GDM1 (cell line): Measurements from ENCODE around the gene C16orf46.
A peak's percentile ranks its signal among the peaks of the same experiment; 100 is the strongest.
"Not testable (repeated sequence)": the region's sequence is repeated elsewhere in the genome, so short reads cannot be mapped to it uniquely, and the experiment has no call there.

ENCODE experiments used
- DNase-seq: peaks from one replicate; lab custom pipeline; 2025; lab: John Stamatoyannopoulos, UW

The C16orf46 gene, protein sequence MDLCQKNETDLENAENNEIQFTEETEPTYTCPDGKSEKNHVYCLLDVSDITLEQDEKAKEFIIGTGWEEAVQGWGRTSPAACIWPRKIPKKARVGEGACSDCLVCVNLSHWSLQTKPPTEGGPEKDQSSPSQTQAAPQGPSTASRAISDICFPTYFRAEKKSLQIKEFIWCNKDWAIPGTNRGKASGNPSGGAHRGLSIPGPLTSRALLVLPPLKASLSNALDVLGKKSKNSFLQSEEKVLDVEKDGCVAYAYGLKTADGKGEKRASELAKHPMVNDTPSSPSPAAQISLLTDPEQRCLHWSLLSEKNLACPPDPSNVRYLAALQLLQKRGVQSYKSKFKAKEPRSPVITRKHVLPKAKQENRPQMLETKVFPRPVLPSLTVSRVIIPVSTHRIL

GRCh38 chr16:81077076-81077940, at the start of gene C16orf46:
C16orf46 (minus strand) TSS chr16:81077238; CDS start chr16:81063955, 13,283 bp downstream.
- peak; percentile 74 for DNase-seq

DNA sequence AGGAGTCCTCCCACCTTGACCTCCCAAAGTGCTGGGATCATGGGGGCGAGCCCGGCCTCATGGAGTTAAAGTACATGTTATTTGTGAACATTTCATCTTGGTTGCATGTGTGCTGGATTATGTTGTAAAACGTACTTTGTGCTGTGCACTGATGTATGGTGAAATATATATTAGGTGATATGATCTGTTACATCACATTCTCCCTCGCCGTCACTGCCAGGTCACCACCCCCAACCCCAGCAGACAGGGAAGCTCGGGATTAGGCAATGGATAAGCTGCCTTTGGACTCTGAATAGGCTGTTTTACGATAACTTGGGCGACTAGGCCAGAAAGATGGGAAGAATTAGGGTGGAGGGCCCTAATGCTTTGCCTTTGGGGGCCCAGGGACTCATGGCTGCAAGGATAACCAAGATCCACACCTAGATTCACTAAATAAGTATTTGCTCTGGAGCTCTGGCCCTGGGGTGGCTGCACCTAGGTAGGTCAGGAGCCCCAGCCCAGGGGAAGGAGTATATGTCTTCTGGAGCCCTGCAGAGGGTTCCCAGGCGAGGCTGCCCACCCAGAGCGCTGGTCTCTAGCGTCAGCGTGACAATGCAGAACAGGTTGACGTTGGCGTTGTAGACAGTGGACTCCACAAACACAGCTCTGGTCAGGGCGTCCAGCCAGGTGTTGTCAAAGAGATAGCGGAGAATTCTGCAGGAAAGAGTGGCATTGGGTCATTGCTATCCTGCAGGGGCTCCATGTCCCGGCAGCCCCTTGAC, 46.2 kb upstream of the C16orf46 start:
- DNase-seq, result no peak

DNA sequence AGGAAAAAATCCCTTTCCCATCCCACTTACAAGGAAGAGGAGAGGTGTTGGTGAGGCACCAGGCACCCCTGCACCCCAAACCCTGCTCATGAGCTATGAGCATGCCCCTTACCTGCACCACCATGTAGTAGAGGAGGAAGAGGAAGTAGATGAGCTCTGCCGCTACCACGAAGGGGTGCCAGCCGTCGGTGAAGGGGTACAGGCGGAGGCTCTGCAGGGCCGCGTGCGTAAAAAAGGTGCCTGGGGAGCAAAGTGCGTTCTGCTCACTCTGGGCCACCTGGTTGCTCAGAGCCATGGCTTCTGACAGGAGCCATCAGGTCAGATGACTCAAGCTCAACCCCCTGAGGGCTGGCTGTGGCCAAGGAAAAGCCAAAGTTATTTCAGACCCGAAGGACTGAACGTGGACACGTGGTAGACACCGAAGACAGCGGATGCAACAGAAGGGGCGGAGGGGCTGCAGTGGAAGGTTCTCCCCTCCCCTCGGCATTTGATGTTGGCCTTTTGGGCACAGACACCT, 44.5 kb upstream of the C16orf46 start:
- no peak for DNase-seq

DNA sequence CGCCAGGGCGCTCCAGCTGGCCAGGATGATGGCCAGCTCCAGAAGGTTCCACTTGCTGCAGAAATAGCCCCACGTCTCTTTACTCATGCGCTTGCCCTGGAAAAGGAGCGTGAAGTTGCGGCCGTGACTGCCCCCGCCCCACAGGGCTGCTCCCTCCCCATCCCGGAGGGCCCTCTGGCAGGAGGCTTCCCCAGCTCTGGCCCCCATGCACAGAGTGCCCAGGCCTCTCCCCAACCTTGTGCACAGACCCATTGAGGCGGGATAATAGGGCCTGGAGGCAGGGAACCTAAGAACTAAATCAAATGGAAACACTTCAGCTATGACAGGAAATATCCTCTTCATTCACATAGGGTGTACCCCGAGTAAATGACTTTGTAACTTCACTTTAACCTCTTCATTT, 40.4 kb upstream of the C16orf46 start:
- no peak for DNase-seq

DNA sequence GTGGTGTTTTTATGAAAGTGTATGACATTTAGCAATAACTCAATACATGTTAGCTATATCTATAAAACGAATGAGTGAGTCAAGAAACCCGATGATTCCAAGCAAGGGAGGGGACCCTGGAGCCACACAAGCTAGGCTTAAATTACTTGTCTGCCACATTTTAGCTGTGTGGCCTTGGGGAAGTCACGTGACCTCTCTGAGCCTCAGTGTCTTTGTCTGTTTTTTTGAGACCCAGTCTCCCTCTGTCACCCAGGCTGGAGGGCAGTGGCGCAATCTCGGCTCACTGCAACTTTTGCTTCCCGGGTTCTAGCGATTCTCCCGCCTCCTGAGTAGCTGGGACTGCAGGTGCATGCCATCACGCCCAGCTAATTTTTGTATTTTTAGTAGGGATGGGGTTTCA, 39.2 kb upstream of the C16orf46 start:
- no peak for DNase-seq

DNA sequence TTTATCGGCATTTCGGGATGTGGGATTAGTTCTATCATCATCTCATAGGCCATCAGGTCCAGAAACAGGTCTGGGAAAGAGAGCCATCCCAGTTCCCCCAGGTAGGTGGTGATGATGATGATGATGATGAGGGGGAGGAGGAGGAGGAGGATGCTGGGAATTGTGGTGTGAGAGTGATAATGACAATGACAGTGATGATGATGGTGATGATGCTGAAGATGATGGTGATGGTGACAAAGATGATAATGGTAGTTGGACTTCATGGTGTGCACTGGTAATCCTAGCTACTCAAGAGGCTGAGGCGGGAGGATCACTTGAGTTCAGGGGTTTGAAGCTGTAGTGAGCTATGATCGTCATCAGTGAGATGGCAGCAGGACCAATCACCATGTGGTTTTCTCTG, 35.4 kb upstream of the C16orf46 start:
- no peak for DNase-seq

DNA sequence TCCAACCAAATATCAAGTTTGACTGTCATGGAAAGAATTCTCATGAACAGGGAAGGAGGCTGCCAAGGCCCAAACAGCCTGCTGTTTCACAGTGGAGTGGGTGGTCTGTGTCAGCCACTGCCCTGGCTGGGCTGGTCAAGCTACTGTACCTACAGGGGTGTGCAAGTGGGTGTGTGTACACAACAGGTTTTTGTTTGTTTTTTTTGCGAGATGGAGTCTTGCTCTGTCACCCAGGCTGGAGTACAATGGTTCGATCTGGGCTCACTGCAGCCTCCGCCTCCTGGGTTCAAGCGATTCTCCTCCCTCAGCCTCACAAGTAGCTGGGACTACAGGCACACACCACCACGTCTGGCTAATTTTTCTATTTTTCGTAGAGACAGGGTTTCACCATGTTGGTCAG, 32.2 kb upstream of the C16orf46 start:
- DNase-seq, result not testable (repeated sequence)

GRCh38 chr16:81107511-81107910, 30.5 kb upstream of the C16orf46 start:
- no peak for DNase-seq

DNA sequence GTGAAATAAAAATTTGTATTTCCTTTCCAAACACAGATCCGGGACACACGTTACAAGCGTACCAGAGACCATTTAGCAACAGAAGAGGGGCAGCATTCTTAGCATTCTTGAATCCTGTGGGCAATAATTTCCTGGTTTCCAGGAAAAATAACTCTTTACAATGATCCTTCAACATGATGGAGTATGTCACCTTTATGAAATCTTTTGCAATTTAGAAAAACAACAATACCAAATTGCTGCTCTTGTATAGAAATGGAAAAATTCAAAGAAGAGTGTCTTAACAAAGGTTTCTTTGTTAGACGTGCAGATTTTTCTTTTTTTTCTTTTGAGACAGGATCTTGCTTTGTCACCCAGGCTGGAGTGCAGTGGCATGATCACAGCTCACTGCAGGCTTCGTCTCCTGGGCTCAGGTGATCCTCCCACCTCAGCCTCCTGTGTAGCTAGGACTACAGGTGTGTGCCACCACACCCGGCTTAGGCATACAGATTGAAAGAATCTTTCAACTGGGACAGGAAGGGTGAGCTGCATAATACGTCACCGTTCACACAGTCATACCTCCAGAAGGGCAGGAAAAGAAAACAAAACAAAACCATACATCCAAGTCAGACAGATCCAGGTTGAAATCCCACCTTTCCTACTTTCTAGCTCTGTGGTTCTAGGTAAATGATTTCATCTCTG, 29.9 kb upstream of the C16orf46 start:
- no peak for DNase-seq

DNA sequence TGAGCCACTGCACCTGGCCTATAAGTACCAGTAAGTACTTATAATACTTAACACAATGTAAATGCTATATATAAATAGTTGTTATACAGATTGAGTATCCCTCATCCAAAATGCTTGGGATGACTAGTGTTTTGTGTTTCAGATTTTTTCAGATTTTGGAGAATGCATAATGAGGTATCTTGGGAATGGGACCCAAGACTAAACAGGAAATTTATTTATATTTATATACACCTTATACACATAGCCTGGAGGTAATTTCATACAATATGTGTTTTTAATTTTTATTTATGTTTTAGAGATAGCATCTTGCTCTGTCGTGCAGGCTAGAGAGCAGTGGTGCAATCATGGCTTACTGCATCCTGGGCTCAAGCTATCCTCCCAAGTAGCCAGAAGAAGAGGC, 28.9 kb upstream of the C16orf46 start:
- DNase-seq, result no peak

GRCh38 chr16:81101702-81102101, 24.7 kb upstream of the C16orf46 start:
- DNase-seq, result no peak

- no peak for DNase-seq
Measured at GRCh38 chr16:81099958-81100357, 22.9 kb upstream of the C16orf46 start.

GRCh38 chr16:81097230-81097629, 20.2 kb upstream of the C16orf46 start:
- DNase-seq, result no peak

- DNase-seq, result no peak
Measured at GRCh38 chr16:81096715-81097208, 19.7 kb upstream of the C16orf46 start.

DNA sequence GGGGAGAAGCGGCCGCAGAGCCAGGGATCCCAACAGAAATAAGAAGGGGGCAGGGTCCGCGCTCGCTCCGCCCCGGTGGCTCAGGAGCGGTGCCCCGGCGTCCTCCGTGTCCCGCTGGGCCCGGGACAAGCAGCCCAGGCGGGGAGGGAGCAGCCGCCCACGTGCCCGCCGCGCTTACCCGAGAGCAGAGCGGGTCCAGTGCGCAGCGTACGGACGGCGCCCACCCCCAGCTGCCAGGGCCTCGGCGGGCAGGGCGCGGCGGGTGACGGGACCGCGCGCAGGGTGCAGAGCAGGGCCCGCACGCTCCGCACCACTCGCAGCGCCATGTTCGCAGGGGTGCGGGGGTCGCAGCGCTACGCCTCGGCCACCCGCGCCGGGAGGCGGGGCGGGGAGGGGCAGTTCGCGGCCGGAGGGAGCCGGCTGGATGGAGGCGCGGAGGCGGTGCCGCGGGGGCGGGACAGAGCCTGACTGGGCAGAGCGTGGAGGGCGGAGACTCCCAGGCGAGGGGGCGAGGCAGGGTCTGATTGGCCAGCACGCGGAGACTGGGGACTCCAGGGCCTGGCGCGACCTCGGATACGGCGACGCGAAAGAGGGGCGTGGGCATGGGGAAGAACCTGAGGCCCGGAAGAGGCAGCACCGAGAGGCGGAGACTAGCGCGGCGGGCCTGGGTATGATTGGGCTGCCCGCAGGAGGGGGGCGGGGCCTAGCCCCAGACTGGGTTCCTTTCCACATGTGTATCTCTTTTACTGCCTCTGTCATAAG, 19.1 kb upstream of the C16orf46 start, which contains the start of gene GCSH:
GCSH (minus strand) TSS at position 443 of the 762 bp plus-strand sequence; CDS start at position 326, 117 bp downstream.
- peak; percentile 92 for DNase-seq

DNA sequence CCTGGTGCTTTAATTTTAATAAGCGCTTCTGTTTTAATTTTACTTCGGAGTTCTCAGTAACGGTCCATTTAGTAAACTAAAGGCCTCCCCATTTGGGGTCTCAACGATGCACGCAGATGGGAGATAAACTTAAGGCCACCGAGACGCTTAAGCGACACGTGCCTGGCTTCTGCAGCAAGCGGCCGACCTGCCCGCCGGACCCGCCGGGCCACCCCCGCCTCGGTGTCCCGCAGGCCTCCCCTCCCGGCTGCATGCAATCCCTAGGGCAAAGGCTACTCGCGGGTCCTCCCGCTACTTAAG, 18.6 kb upstream of the C16orf46 start:
- DNase-seq, result no peak

- no peak for DNase-seq
Measured at GRCh38 chr16:81094771-81095251, 17.8 kb upstream of the C16orf46 start.

DNA sequence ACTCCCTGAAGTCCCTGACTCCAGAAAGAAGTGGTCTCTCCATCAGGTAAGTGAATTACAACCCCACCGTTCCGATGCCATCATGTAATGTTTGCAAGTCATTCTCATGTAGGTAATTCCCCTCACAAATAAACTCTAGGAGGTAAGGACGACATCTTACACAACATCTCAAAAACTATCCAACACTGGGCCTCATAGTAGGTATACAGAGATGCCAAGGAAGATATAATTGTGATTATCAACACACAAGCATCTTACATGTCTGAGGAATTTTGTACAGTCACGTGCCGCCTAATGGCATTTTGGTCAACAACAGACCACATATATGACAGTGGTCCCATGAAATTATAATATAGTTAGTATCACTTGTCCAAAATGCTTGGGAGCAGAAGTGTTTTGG, 11.8 kb upstream of the C16orf46 start:
- no peak for DNase-seq

DNA sequence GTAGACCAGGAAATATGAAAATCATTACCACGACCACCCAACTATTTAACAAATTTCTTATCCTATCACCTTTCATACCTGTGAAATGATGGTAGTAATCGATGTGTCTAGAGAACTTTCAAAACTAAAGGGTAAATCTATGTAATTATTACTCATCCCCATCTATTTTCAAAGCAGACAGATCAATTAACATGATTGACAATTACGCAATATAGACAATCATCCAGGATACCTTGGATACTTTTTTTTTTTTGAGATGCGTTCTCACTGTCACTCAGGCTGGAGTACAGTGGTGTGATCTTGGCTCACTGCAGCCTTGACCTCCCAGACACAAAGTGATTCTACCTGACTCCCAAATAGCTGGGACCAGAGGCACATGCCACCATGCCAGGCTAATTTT, 4.0 kb upstream of the C16orf46 start:
- no peak for DNase-seq

GRCh38 chr16:81080233-81080632, 3.2 kb upstream of the C16orf46 start:
- DNase-seq, result no peak
